ENCODE data around the gene TDP1.
"Not testable (repeated sequence)": the region's sequence is repeated elsewhere in the genome, so short reads cannot be mapped to it uniquely, and the experiment has no call there.

Gene TDP1

GRCh38 chr14:90019824-90020523 lies 64.2 kb downstream of the TDP1 start:
- Histone ChIP-seq H3K4me1 (ENCODE audit: control insufficient read depth, insufficient read depth, low read length) (no peaks in the 10 kb centered on the region), H3K9me3 (ENCODE audit: control insufficient read depth, insufficient read depth, low read length) (no peaks in the 10 kb centered on the region), H3K27ac (ENCODE audit: low read length) (no peak overlapping the region), H3K4me3 (ENCODE audit: low read length) (no peak overlapping the region), H3K36me3 (ENCODE audit: control insufficient read depth, insufficient read depth, low read length) (peaks cover 9% of the 10 kb centered on the region), H3K27me3 (ENCODE audit: control insufficient read depth, insufficient read depth, low read length) (no peaks in the 10 kb centered on the region)
- no CpG with 5 or more reads among the region's 11 CpGs for WGBS (ENCODE audit: insufficient coverage, insufficient read length)
- DNase-seq (ENCODE audit: low read depth, low spot score): no peak

GRCh38 chr14:90023176-90023896 lies 67.6 kb downstream of the TDP1 start:
- no peaks in the 10 kb centered on the region; the same call in 1 of the 2 replicates for H3K4me1 ChIP-seq (ENCODE audit: control insufficient read depth, insufficient read depth, low read length)
- H3K27me3 ChIP-seq (ENCODE audit: control insufficient read depth, insufficient read depth, low read length): no peaks in the 10 kb centered on the region
- peaks cover 15% of the 10 kb centered on the region for H3K36me3 ChIP-seq (ENCODE audit: control insufficient read depth, insufficient read depth, low read length)
- no peak overlapping the region for H3K4me3 ChIP-seq (ENCODE audit: low read length)
- H3K9me3 ChIP-seq (ENCODE audit: control insufficient read depth, insufficient read depth, low read length): no peaks in the 10 kb centered on the region
- DNase-seq (ENCODE audit: low read depth, low spot score): no peak
- WGBS (ENCODE audit: insufficient coverage, insufficient read length): no CpG with 5 or more reads among the region's 7 CpGs
- H3K27ac ChIP-seq (ENCODE audit: low read length): no peak overlapping the region

- Histone ChIP-seq H3K36me3 (ENCODE audit: control insufficient read depth, insufficient read depth, low read length) (peaks cover 15% of the 10 kb centered on the region), H3K4me3 (ENCODE audit: low read length) (no peak overlapping the region), H3K4me1 (ENCODE audit: control insufficient read depth, insufficient read depth, low read length) (no peaks in the 10 kb centered on the region; the same call in 1 of the 2 replicates), H3K9me3 (ENCODE audit: control insufficient read depth, insufficient read depth, low read length) (no peaks in the 10 kb centered on the region), H3K27me3 (ENCODE audit: control insufficient read depth, insufficient read depth, low read length) (no peaks in the 10 kb centered on the region), H3K27ac (ENCODE audit: low read length) (no peak overlapping the region)
- WGBS (ENCODE audit: insufficient coverage, insufficient read length): no CpG with 5 or more reads among the region's 3 CpGs
- no peak for DNase-seq (ENCODE audit: low read depth, low spot score)
Measured at GRCh38 chr14:90024910-90025309, 69.2 kb downstream of the TDP1 start.

GRCh38 chr14:90026608-90027007 lies 70.9 kb downstream of the TDP1 start:
- not testable (repeated sequence) for H3K27ac ChIP-seq (ENCODE audit: low read length); H3K27me3 ChIP-seq (ENCODE audit: control insufficient read depth, insufficient read depth, low read length); H3K4me1 ChIP-seq (ENCODE audit: control insufficient read depth, insufficient read depth, low read length); H3K4me3 ChIP-seq (ENCODE audit: low read length); DNase-seq (ENCODE audit: low read depth, low spot score); H3K9me3 ChIP-seq (ENCODE audit: control insufficient read depth, insufficient read depth, low read length)
- no CpG with 5 or more reads among the region's 4 CpGs for WGBS (ENCODE audit: insufficient coverage, insufficient read length)
- peaks cover 15% of the 10 kb centered on the region for H3K36me3 ChIP-seq (ENCODE audit: control insufficient read depth, insufficient read depth, low read length)

- no peak overlapping the region for H3K4me3 ChIP-seq (ENCODE audit: low read length)
- peaks cover 11% of the 10 kb centered on the region; the same call in 1 of the 2 replicates for H3K36me3 ChIP-seq (ENCODE audit: control insufficient read depth, insufficient read depth, low read length)
- no peaks in the 10 kb centered on the region for H3K9me3 ChIP-seq (ENCODE audit: control insufficient read depth, insufficient read depth, low read length)
- no peak for DNase-seq (ENCODE audit: low read depth, low spot score)
- no CpG with 5 or more reads among the region's 1 CpG for WGBS (ENCODE audit: insufficient coverage, insufficient read length)
- H3K27me3 ChIP-seq (ENCODE audit: control insufficient read depth, insufficient read depth, low read length): no peaks in the 10 kb centered on the region
- no peaks in the 10 kb centered on the region; the same call in 1 of the 2 replicates for H3K4me1 ChIP-seq (ENCODE audit: control insufficient read depth, insufficient read depth, low read length)
- H3K27ac ChIP-seq (ENCODE audit: low read length): no peak overlapping the region
Measured at GRCh38 chr14:90027842-90028241, 72.1 kb downstream of the TDP1 start.

GRCh38 chr14:90034156-90034555 lies 78.4 kb downstream of the TDP1 start:
- Histone ChIP-seq H3K4me1 (ENCODE audit: control insufficient read depth, insufficient read depth, low read length) (no peaks in the 10 kb centered on the region), H3K27me3 (ENCODE audit: control insufficient read depth, insufficient read depth, low read length) (no peaks in the 10 kb centered on the region), H3K36me3 (ENCODE audit: control insufficient read depth, insufficient read depth, low read length) (no peaks in the 10 kb centered on the region; the same call in 1 of the 2 replicates), H3K27ac (ENCODE audit: low read length) (no peak overlapping the region), H3K9me3 (ENCODE audit: control insufficient read depth, insufficient read depth, low read length) (no peaks in the 10 kb centered on the region), H3K4me3 (ENCODE audit: low read length) (no peak overlapping the region)
- DNase-seq (ENCODE audit: low read depth, low spot score): no peak
- WGBS (ENCODE audit: insufficient coverage, insufficient read length): no CpG with 5 or more reads among the region's 2 CpGs

- no peak for DNase-seq (ENCODE audit: low read depth, low spot score)
- no CpG with 5 or more reads among the region's 6 CpGs for WGBS (ENCODE audit: insufficient coverage, insufficient read length)
- H3K27ac ChIP-seq (ENCODE audit: low read length): no peak overlapping the region
- no peaks in the 10 kb centered on the region for H3K9me3 ChIP-seq (ENCODE audit: control insufficient read depth, insufficient read depth, low read length)
- H3K4me3 ChIP-seq (ENCODE audit: low read length): no peak overlapping the region
- no peaks in the 10 kb centered on the region for H3K27me3 ChIP-seq (ENCODE audit: control insufficient read depth, insufficient read depth, low read length)
- no peaks in the 10 kb centered on the region for H3K4me1 ChIP-seq (ENCODE audit: control insufficient read depth, insufficient read depth, low read length)
- H3K36me3 ChIP-seq (ENCODE audit: control insufficient read depth, insufficient read depth, low read length): no peaks in the 10 kb centered on the region; the same call in 1 of the 2 replicates
Measured at GRCh38 chr14:90034835-90035525, 79.3 kb downstream of the TDP1 start.

GRCh38 chr14:90039253-90040010 lies 83.7 kb downstream of the TDP1 start:
- Histone ChIP-seq H3K9me3 (ENCODE audit: control insufficient read depth, insufficient read depth, low read length) (no peaks in the 10 kb centered on the region), H3K4me3 (ENCODE audit: low read length) (no peak overlapping the region), H3K27ac (ENCODE audit: low read length) (no peak overlapping the region), H3K27me3 (ENCODE audit: control insufficient read depth, insufficient read depth, low read length) (no peaks in the 10 kb centered on the region), H3K36me3 (ENCODE audit: control insufficient read depth, insufficient read depth, low read length) (no peaks in the 10 kb centered on the region; the same call in 1 of the 2 replicates), H3K4me1 (ENCODE audit: control insufficient read depth, insufficient read depth, low read length) (no peaks in the 10 kb centered on the region)
- WGBS (ENCODE audit: insufficient coverage, insufficient read length): no CpG with 5 or more reads among the region's 11 CpGs
- DNase-seq (ENCODE audit: low read depth, low spot score): no peak

- no peak overlapping the region for H3K27ac ChIP-seq (ENCODE audit: low read length)
- H3K9me3 ChIP-seq (ENCODE audit: control insufficient read depth, insufficient read depth, low read length): no peaks in the 10 kb centered on the region
- DNase-seq (ENCODE audit: low read depth, low spot score): no peak
- H3K4me1 ChIP-seq (ENCODE audit: control insufficient read depth, insufficient read depth, low read length): no peaks in the 10 kb centered on the region
- no CpG with 5 or more reads among the region's 3 CpGs for WGBS (ENCODE audit: insufficient coverage, insufficient read length)
- peaks cover 3% of the 10 kb centered on the region for H3K36me3 ChIP-seq (ENCODE audit: control insufficient read depth, insufficient read depth, low read length)
- H3K27me3 ChIP-seq (ENCODE audit: control insufficient read depth, insufficient read depth, low read length): no peaks in the 10 kb centered on the region
- H3K4me3 ChIP-seq (ENCODE audit: low read length): no peak overlapping the region
Measured at GRCh38 chr14:90040411-90040810, 84.7 kb downstream of the TDP1 start.
